22Rv1 (cell line): ENCODE data around the gene MBNL2.
"Not testable (repeated sequence)": the region's sequence is repeated elsewhere in the genome, so short reads cannot be mapped to it uniquely, and the experiment has no call there.

Experiments
- H3K27ac ChIP-seq: fragments of 450-650 bp; 2 replicates; pipeline ENCODE4 v1.5.1; 2017
- ZFX ChIP-seq: fragments of 450-650 bp; IDR thresholded peaks from 2 replicates; pipeline ENCODE4 v1.6.1; 2017; ENCODE audit warnings: antibody characterized with exemption, borderline replicate concordance
- TF ChIP-seq, protein P1 (sequence below): fragments of 450-650 bp; IDR thresholded peaks from 2 replicates; pipeline ENCODE4 v1.5.1; 2017; ENCODE audit warnings: mild to moderate bottlenecking

MBNL2 gene

DNA sequence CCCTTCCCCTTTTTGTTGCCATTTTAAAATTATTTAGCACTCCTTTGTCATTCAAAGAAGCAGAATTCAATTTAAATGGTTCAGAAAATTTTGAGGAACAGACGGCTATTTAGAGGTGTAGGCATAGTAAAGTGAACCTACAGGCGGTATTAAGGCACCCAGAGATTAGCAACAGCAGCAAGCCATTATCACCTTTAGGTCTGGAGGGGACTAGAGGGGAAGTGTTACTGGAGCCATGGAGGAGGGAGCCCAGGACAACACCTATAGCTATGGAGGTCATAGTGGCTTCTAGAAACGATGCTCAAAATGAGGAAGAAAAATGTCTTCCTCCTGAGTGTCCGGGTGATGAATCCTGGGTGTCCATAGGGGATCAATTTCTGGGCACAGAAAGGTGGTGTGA lies 25.8 kb upstream of the MBNL2 start:
- H3K27ac ChIP-seq: no peak overlapping the region
- no peak for TF ChIP-seq ZFX
- TF ChIP-seq, protein P1, sequence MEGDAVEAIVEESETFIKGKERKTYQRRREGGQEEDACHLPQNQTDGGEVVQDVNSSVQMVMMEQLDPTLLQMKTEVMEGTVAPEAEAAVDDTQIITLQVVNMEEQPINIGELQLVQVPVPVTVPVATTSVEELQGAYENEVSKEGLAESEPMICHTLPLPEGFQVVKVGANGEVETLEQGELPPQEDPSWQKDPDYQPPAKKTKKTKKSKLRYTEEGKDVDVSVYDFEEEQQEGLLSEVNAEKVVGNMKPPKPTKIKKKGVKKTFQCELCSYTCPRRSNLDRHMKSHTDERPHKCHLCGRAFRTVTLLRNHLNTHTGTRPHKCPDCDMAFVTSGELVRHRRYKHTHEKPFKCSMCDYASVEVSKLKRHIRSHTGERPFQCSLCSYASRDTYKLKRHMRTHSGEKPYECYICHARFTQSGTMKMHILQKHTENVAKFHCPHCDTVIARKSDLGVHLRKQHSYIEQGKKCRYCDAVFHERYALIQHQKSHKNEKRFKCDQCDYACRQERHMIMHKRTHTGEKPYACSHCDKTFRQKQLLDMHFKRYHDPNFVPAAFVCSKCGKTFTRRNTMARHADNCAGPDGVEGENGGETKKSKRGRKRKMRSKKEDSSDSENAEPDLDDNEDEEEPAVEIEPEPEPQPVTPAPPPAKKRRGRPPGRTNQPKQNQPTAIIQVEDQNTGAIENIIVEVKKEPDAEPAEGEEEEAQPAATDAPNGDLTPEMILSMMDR: no peak

DNA sequence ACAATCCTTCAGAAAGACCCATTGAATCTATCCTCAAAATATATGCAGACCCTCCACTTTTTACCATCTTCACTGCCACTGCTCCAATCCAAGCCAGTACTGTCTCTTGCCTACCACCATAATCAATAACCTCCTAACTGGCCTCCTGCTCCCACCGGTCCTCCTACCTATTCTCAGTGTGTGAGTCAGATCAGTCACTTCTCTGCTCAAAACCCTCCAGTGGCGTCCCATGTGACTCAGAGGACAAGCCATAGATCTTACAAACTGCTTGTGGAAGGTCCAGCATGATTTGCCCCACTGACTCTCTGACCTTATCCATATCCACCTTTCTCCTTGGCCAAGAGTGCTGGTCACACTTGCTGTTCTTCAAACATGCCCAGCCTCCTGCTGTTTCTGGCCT lies 23.4 kb upstream of the MBNL2 start:
- no peak overlapping the region for H3K27ac ChIP-seq
- TF ChIP-seq, protein P1: no peak
- TF ChIP-seq ZFX: no peak

GRCh38 chr13:97199451-97199850 lies 22.7 kb upstream of the MBNL2 start:
- H3K27ac ChIP-seq: no peak overlapping the region
- TF ChIP-seq, protein P1: no peak
- no peak for TF ChIP-seq ZFX

DNA sequence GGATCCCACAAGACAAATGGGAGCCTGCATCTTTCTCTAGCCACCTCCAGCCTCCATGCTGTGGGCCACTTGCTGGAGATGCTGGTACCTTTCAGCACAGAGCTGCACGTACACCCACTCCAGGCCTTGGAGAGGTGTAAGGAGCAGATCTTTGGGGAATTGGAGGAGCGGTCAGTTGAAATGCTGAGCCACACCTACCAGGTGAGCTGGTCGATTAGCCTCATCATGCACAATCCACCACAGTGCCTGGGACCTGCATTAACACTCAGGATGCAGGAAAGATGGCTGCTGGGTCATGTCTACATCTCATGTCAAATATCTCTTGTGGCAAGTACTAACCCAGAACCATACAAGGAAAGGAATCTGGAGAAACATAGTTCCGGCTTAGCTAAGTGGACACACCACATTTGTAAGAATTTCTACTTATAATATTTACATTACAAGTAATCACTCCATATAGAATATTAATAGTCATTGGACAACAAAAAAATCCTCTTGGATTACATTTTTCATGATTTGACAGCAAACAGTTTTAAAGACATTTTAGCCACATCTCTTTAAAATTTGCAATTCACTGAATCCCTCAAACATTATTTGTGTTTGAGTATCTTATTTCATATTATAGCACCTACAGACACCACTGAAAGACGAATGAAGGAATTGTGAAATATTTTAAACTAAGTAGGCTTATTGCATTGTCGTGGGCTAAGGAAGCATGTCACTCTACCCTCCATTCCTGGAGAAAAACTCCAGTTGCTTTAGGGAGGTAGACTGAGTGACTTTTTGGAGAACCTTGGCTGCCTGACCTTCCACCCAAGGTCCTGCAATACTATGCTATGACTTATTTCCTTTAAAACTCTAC lies 21.8 kb upstream of the MBNL2 start:
- no peak for TF ChIP-seq ZFX
- TF ChIP-seq, protein P1: no peak
- H3K27ac ChIP-seq: no peak overlapping the region

DNA sequence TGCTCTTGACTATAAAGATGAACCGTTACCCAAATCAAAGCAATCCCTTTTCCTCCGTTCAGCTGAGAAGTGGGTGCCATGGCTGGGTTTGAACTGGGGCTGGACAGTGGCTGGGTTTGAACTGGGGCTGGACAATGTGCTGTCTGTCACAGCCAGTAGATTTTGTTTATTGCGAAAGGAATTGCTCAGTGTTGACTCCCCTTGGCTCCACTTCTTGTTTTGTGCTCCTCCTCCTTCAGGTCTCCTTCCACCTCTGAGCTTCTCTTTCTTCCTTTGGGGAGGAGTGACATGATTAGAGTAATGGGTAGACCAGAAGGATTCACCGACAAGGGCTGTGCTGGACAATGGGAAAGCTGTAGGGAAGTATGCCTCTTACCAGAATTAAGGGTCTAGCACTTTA lies 19.4 kb upstream of the MBNL2 start:
- no peak overlapping the region for H3K27ac ChIP-seq
- TF ChIP-seq, protein P1: no peak
- no peak for TF ChIP-seq ZFX

- H3K27ac ChIP-seq: no peak overlapping the region
- TF ChIP-seq ZFX: no peak
- TF ChIP-seq, protein P1: no peak
Measured at GRCh38 chr13:97205465-97205864, 16.7 kb upstream of the MBNL2 start.

- H3K27ac ChIP-seq: no peak overlapping the region
- TF ChIP-seq, protein P1: no peak
- no peak for TF ChIP-seq ZFX
Measured at GRCh38 chr13:97205982-97206381, 16.2 kb upstream of the MBNL2 start.

DNA sequence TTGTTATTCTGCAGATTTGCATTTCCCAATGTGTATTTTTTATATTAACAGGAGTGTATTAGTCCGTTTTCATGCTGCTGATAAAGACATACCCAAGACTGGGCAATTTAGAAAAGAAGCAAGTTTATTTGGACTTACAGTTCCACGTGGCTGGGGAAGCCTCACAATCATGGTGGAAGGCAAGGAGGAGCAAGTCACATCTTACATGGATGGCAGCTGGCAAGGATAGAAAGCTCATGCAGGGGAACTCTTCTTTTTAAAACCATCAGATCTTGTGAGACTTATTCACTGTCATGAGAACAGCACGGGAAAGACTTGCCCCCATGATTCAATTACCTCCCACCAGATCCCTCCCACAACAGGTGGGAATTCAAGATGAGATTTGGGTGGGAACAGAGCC lies 14.9 kb upstream of the MBNL2 start:
- not testable (repeated sequence) for H3K27ac ChIP-seq
